Glutamatergic neuron (in vitro differentiated cells): ENCODE measurements around the gene CDH7. TPM values are rescaled to one million over a fixed set of nuclear protein-coding genes. Genes with fewer than 3 reads are reported as not detected.

Source experiments
- DNase-seq: peaks from one replicate; pipeline ENCODE4 v3.0.0; 2022
- H3K27ac Mint-ChIP-seq: one replicate; pipeline ENCODE4 v1.8.0; 2020; ENCODE audit warnings: mild to moderate bottlenecking, mixed read lengths, inconsistent platforms; ENCODE audit not compliant: unreplicated experiment
- H3K27me3 Mint-ChIP-seq: one replicate; pipeline ENCODE4 v1.8.0; 2020; ENCODE audit warnings: mild to moderate bottlenecking, moderate library complexity, mixed read lengths, inconsistent platforms; ENCODE audit not compliant: unreplicated experiment
- H3K36me3 Mint-ChIP-seq: one replicate; pipeline ENCODE4 v1.8.0; 2020; ENCODE audit warnings: mild to moderate bottlenecking, mixed read lengths, inconsistent platforms; ENCODE audit not compliant: unreplicated experiment
- H3K4me1 Mint-ChIP-seq: one replicate; pipeline ENCODE4 v1.8.0; 2020; ENCODE audit warnings: mild to moderate bottlenecking, low read depth, mixed read lengths, inconsistent platforms; ENCODE audit not compliant: unreplicated experiment
- H3K4me3 Mint-ChIP-seq: one replicate; pipeline ENCODE4 v1.8.0; 2020; ENCODE audit warnings: mild to moderate bottlenecking, mixed read lengths, inconsistent platforms; ENCODE audit not compliant: unreplicated experiment
- H3K9me3 Mint-ChIP-seq: one replicate; pipeline ENCODE4 v1.8.0; 2020; ENCODE audit warnings: mild to moderate bottlenecking, moderate library complexity, mixed read lengths, inconsistent platforms; ENCODE audit not compliant: unreplicated experiment
- CTCF ChIP-seq: fragments of 200-600 bp; sonication (generic); IDR thresholded peaks from one replicate; pipeline ENCODE4 v1.5.0; 2021; ENCODE audit not compliant: partially characterized antibody, unreplicated experiment
- total RNA-seq: library from RNA; stranded (reverse); fragmentation: NEBNext Ultra II Directional; extraction: Animal tissue kit (Norgen Biotek cat#: 25700); gene quantifications from one replicate; pipeline ENCODE4 v1.2.1, GENCODE V29; 2021; ENCODE audit not compliant: unreplicated experiment

CDH7 gene
- total RNA-seq, 1 donor from 2014 or later, result 1.6 TPM

DNA sequence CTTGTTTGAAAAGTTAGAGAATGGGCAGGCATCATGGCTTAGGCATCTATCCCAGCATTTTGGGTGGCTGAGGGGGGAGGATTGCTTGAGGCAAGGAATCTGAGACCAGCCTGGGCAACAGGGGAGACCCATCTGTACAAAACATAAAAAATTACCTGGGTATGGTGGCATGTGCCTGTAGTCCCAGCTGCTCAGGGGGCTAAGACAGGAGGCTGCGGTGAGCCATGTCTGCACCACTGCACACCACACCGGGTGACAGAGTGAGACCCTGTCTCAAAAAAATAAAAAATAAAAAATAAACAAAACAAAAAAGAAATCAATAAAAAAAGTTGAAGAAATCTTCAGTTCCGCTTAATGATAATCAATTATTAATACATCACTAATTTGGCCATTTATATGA, 146.5 kb downstream of the CDH7 start:
- Mint-ChIP-seq H3K27ac (no peak overlapping the region), H3K4me3 (no peak overlapping the region), H3K4me1 (no peaks in the 10 kb centered on the region), H3K36me3 (no peaks in the 10 kb centered on the region), H3K9me3 (peaks cover 1% of the 10 kb centered on the region), H3K27me3 (no peaks in the 10 kb centered on the region)
- no peak for TF ChIP-seq CTCF
- DNase-seq, result no peak

GRCh38 chr18:65901522-65901921, 150.7 kb downstream of the CDH7 start:
- Mint-ChIP-seq H3K27ac (no peak overlapping the region), H3K9me3 (peaks cover 1% of the 10 kb centered on the region)

DNA sequence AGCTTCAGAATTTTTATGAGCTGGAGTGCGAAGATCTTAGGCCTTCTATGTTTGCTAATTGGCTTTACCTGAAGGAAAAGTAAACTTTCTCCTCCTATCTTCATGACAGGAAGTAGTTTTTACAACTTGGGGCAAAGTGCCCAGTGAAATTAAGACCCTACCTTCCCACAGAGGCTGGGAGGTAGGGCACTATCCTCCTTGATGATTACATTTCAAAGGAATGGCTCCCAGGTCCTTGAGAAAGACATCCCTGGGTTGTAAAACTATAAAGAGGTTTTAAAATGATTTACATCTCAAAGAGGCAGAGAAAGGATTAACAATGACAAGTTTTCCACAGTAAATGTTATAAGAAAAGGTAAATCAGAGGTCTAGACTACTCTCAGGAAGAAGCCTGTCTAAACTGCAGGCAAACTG, 155.8 kb downstream of the CDH7 start:
- peaks cover 6% of the 10 kb centered on the region for H3K27me3 Mint-ChIP-seq
- no peak overlapping the region for H3K27ac Mint-ChIP-seq
- TF ChIP-seq CTCF, result no peak
- no peaks in the 10 kb centered on the region for H3K9me3 Mint-ChIP-seq
- DNase-seq, result no peak
- no peaks in the 10 kb centered on the region for H3K4me1 Mint-ChIP-seq
- H3K36me3 Mint-ChIP-seq, result peaks cover 4% of the 10 kb centered on the region
- no peak overlapping the region for H3K4me3 Mint-ChIP-seq

More at GRCh38 chr18:65901522-65901921, 150.7 kb downstream of the CDH7 start:
- Mint-ChIP-seq H3K4me1 (no peaks in the 10 kb centered on the region), H3K4me3 (no peak overlapping the region), H3K36me3 (no peaks in the 10 kb centered on the region), H3K27me3 (peaks cover 3% of the 10 kb centered on the region)
- TF ChIP-seq CTCF, result no peak
- DNase-seq, result no peak

GRCh38 chr18:65907281-65907680, 156.5 kb downstream of the CDH7 start:
- H3K36me3 Mint-ChIP-seq, result peaks cover 4% of the 10 kb centered on the region
- DNase-seq, result no peak
- no peak overlapping the region for H3K4me3 Mint-ChIP-seq
- H3K9me3 Mint-ChIP-seq, result no peaks in the 10 kb centered on the region
- peaks cover 6% of the 10 kb centered on the region for H3K27me3 Mint-ChIP-seq
- H3K27ac Mint-ChIP-seq, result no peak overlapping the region
- no peaks in the 10 kb centered on the region for H3K4me1 Mint-ChIP-seq
- no peak for TF ChIP-seq CTCF

DNA sequence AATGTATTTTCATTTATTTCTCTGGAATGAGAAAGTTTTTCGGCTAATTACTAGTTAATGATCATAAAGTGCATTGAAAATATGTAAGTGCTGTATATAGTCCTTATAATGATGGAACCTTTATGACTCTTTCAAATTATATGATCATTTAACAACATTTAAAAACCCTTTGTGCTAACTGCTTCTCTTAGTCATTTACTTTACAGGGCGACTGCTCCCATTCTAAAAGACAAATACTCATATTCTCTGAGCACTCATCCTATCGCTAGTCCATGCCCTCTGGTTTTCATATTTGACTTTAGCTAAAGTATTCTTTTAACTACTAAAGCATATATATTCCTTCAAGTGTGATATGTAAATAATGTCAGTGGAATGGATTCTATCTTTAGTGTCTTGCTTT, 168.2 kb downstream of the CDH7 start:
- H3K9me3 Mint-ChIP-seq, result no peaks in the 10 kb centered on the region
- DNase-seq, result no peak
- H3K36me3 Mint-ChIP-seq, result no peaks in the 10 kb centered on the region
- no peak overlapping the region for H3K27ac Mint-ChIP-seq
- H3K4me1 Mint-ChIP-seq, result peaks cover 12% of the 10 kb centered on the region
- no peak overlapping the region for H3K4me3 Mint-ChIP-seq
- TF ChIP-seq CTCF, result no peak
- no peaks in the 10 kb centered on the region for H3K27me3 Mint-ChIP-seq
